GM12801 (cell line): ENCODE measurements around the gene CDK11B.

Source experiments
- CTCF ChIP-seq: IDR thresholded peaks from one replicate; pipeline ENCODE4 v1.5.1; 2011; ENCODE audit warnings: control low read depth; ENCODE audit not compliant: insufficient read length; ENCODE audit errors: extremely low read depth

Gene CDK11B

GRCh38 chr1:1603671-1604373, 55.0 kb downstream of the CDK11B start:
- TF ChIP-seq CTCF: no peak

- no peak for TF ChIP-seq CTCF
These were observed 55.8 kb downstream of the CDK11B start for GRCh38 chr1:1602968-1603506.

GRCh38 chr1:1602304-1602967, 56.4 kb downstream of the CDK11B start:
- no peak for TF ChIP-seq CTCF

GRCh38 chr1:1601564-1602303, 57.1 kb downstream of the CDK11B start:
- TF ChIP-seq CTCF: no peak

- TF ChIP-seq CTCF: no peak
These were observed 57.8 kb downstream of the CDK11B start for GRCh38 chr1:1600861-1601563.

GRCh38 chr1:1599935-1600860, 58.6 kb downstream of the CDK11B start, which contains the start of gene FNDC10:
TSS of gene FNDC10 (minus strand) at chr1:1600135. CDS start at chr1:1600015, 120 bp downstream.
- TF ChIP-seq CTCF: no peak
